GM23248 (cell line): Measurements from ENCODE around the gene FCN1. TPM values are rescaled to one million over a fixed set of nuclear protein-coding genes. Genes with fewer than 3 reads are reported as not detected.

Experiments
- DNase-seq: peaks from one replicate; pipeline ENCODE4 v3.0.0-alpha.2; 2015
- H2AFZ ChIP-seq: fragments of 200-600 bp; sonication (generic); 2 replicates; pipeline ENCODE4 v1.6.1; 2016; ENCODE audit warnings: antibody characterized with exemption
- H3F3A ChIP-seq: fragments of 200-600 bp; sonication (generic); 2 replicates; pipeline ENCODE4 v1.6.1; 2016; ENCODE audit warnings: mild to moderate bottlenecking, antibody characterized with exemption, mixed run types; ENCODE audit not compliant: insufficient read depth
- H3K27ac ChIP-seq: fragments of 200-600 bp; sonication (generic); 2 replicates; pipeline ENCODE4 v1.5.1; 2016; ENCODE audit warnings: mild to moderate bottlenecking
- H3K27me3 ChIP-seq: fragments of 200-600 bp; sonication (generic); replicated peaks from 2 replicates; pipeline ENCODE4 v1.6.1; 2016; ENCODE audit warnings: mild to moderate bottlenecking; ENCODE audit not compliant: insufficient read depth
- H3K36me3 ChIP-seq: fragments of 200-600 bp; sonication (generic); 2 replicates; pipeline ENCODE4 v1.6.1; 2016; ENCODE audit warnings: low read depth, mild to moderate bottlenecking
- H3K4me1 ChIP-seq: fragments of 200-600 bp; sonication (generic); 2 replicates; pipeline ENCODE4 v1.6.1; 2016; ENCODE audit warnings: mild to moderate bottlenecking; ENCODE audit not compliant: insufficient read depth
- H3K4me2 ChIP-seq: fragments of 200-600 bp; sonication (generic); one replicate; pipeline ENCODE4 v1.6.1; 2016; ENCODE audit warnings: mild to moderate bottlenecking; ENCODE audit not compliant: unreplicated experiment
- H3K4me3 ChIP-seq: fragments of 200-600 bp; sonication (generic); 2 replicates; pipeline ENCODE4 v1.5.1; 2016; ENCODE audit warnings: mild to moderate bottlenecking
- H3K79me2 ChIP-seq: fragments of 200-600 bp; sonication (generic); 2 replicates; pipeline ENCODE4 v1.6.1; 2016; ENCODE audit warnings: mild to moderate bottlenecking; ENCODE audit not compliant: insufficient read depth
- H3K9ac ChIP-seq: fragments of 200-600 bp; sonication (generic); 2 replicates; pipeline ENCODE4 v1.6.1; 2016; ENCODE audit warnings: mild to moderate bottlenecking
- H3K9me2 ChIP-seq: fragments of 200-600 bp; sonication (generic); 2 replicates; pipeline ENCODE4 v1.6.1; 2016; ENCODE audit warnings: mixed run types, mild to moderate bottlenecking, moderate library complexity; ENCODE audit not compliant: insufficient read depth
- H3K9me3 ChIP-seq: fragments of 200-600 bp; sonication (generic); one replicate; pipeline ENCODE4 v1.6.1; 2017; ENCODE audit warnings: low read depth
- H4K20me1 ChIP-seq: fragments of 200-600 bp; sonication (generic); 2 replicates; pipeline ENCODE4 v1.6.0; 2016; ENCODE audit not compliant: insufficient read depth
- EZH2 ChIP-seq: fragments of 200-600 bp; sonication (generic); IDR thresholded peaks from 2 replicates; pipeline ENCODE4 v1.6.1; 2018; ENCODE audit warnings: antibody characterized with exemption, mild to moderate bottlenecking; ENCODE audit not compliant: insufficient read depth, poor library complexity, severe bottlenecking
- EZH2phosphoT487 ChIP-seq: fragments of 200-600 bp; sonication (generic); IDR thresholded peaks from 2 replicates; pipeline ENCODE4 v1.6.1; 2018; ENCODE audit warnings: antibody characterized with exemption, moderate library complexity, mild to moderate bottlenecking, low read depth; ENCODE audit not compliant: insufficient read depth
- WGBS, 2 experiments: methylation state at CpG; one replicate each; pipeline ENCODE4 v1.1.6; 2015 to 2017; ENCODE audit warnings: low lambda C conversion rate in 2 of 2, low coverage in 1 of 2; ENCODE audit errors: missing lambda C conversion rate in 2 of 2; 5-methylcytosine and 5-hydroxymethylcytosine counted together
- in situ Hi-C: fragments of 300-500 bp; cut with MboI; formaldehyde crosslinking; loops from 2 replicates; pipeline ENCODE4 v1.15.0; 2020
- polyA plus RNA-seq: library from polyadenylated mRNA; unstranded; fragments of >200 nt; fragmentation: Nextera tagmentation; extraction: Ambion mirVana; gene quantifications from 2 replicates; pipeline ENCODE4 v1.2.1, GENCODE V29; 2016
- total RNA-seq: library from RNA; depleted of rRNA; stranded (reverse); fragments of >200 nt; shearing (Covaris generic); gene quantifications from 2 replicates; pipeline ENCODE4 v1.2.3, GENCODE V29; 2014

FCN1 gene
- total and polyA plus RNA-seq, 2 experiments from 2014 or later: not detected

DNA sequence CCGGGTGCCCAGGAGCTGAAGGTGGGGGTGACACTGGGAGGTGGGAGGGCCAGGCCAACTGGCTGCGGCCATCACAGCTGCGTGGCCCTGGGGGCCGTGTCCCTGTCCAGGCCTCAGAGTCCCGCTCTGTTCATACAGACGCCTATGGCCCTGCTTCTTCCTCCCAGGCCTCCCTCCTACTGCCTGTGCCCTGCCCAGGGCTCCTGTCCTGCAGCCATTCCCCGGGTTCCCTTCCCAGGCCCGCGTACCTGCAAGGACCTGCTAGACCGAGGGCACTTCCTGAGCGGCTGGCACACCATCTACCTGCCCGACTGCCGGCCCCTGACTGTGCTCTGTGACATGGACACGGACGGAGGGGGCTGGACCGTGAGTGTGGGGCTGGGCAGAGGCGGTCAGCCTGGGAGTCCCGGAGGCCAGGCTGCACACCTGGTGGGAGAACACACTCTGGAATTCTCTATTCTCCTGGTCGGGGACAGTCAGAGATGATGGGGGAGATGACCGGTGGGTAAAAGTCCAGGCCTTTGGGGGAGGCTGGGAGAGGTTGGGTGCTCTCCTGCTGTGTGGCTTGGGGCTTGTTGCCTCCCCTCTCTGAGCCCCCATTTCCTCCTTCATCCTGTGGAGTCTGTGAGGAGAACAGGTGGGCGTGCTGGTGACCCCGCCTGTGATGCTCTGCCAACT is 32.6 kb downstream of the FCN1 start:
- H3K27ac ChIP-seq: no peak overlapping the region
- H3K4me3 ChIP-seq: no peak overlapping the region
- H2AFZ ChIP-seq: no peak overlapping the region
- 73 to 77% methylated on average over 19 to 22 of the region's 22 CpGs for WGBS, 2 experiments
- H3K9me3 ChIP-seq: no peaks in the 10 kb centered on the region
- H3K9me2 ChIP-seq: no peaks in the 10 kb centered on the region
- H3K9ac ChIP-seq: no peak overlapping the region
- no peaks in the 10 kb centered on the region; the same call in 1 of the 2 replicates for H3K27me3 ChIP-seq
- H3K4me2 ChIP-seq: no peak overlapping the region
- in situ Hi-C loops: no loop called here
- TF ChIP-seq EZH2 (no peak), EZH2phosphoT487 (no peak)
- no peaks in the 10 kb centered on the region for H3F3A ChIP-seq
- no peaks in the 10 kb centered on the region for H3K36me3 ChIP-seq
- no peaks in the 10 kb centered on the region for H3K79me2 ChIP-seq
- H4K20me1 ChIP-seq: no peaks in the 10 kb centered on the region
- H3K4me1 ChIP-seq: no peaks in the 10 kb centered on the region
- no peak for DNase-seq

DNA sequence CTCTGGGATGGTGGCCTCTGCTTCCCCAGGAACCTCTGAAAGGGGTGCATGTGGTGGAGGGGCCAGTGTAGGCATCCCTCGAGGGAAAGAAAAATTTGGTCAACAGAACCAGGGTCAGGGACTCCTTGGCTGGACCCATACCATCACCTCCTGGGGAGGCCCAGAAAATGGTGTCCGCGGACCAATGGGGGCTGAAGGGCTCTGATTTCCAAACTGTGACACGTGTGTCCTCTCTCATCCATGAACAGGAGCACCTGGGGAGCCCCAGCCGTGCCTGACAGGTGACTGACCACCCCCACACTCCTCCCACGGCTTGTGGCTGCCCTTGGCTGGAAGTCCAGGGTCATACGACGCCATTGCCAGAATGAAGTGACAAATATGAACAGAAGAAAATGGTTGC is 33.2 kb downstream of the FCN1 start:
- Histone ChIP-seq H3K4me3 (no peak overlapping the region), H3K79me2 (no peaks in the 10 kb centered on the region), H2AFZ (no peak overlapping the region), H3K4me2 (no peak overlapping the region), H3F3A (no peaks in the 10 kb centered on the region), H3K9me2 (no peaks in the 10 kb centered on the region), H3K27ac (no peak overlapping the region), H4K20me1 (no peaks in the 10 kb centered on the region), H3K9me3 (no peaks in the 10 kb centered on the region), H3K27me3 (no peaks in the 10 kb centered on the region; the same call in 1 of the 2 replicates), H3K36me3 (no peaks in the 10 kb centered on the region), H3K9ac (no peak overlapping the region), H3K4me1 (no peaks in the 10 kb centered on the region)
- DNase-seq: no peak
- 66 to 67% methylated on average over 8 of the region's 8 CpGs for WGBS, 2 experiments
- no peak for TF ChIP-seq EZH2phosphoT487
- TF ChIP-seq EZH2: no peak
- in situ Hi-C loops: no loop called here

DNA sequence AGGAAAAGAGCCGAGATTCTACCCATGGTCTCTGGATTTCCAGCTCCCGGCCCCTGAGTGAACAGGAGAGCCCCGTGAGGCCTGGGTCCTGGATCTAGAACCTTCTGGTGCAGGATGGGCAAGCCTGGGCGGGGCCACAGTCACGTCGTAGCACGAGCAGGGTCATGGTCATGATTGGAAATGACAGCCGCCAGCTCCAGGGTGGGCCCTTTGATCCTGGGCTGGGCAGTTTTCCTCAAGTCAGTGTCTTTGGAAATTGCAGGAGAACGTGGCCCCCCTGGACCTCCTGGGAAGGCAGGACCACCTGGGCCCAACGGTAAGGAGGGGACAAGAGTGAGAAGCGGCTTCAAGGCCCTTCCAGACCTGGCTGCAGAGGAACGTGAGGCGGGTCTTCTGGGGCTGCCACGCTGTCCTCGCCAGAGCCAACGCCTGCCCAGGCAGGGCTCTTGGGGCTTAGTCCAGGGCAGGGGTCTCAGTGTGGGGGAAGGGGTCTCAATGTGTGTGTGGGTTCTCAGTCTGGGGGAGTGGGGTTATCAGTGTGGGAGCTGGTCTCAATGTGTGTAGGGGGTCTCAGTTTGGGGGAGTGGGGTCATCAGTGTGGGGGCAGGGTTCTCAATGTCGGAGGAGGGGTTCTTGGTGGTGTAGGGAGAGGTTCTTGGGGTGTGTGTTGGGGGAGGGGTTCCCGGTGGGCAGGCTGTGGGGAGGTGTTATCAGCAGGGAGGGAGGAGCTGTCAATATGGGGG is 34.5 kb downstream of the FCN1 start:
- Histone ChIP-seq H3K4me1 (no peaks in the 10 kb centered on the region), H3K9ac (no peak overlapping the region), H3K9me2 (no peaks in the 10 kb centered on the region), H3F3A (no peaks in the 10 kb centered on the region), H3K79me2 (no peaks in the 10 kb centered on the region), H3K4me2 (no peak overlapping the region), H3K27ac (no peak overlapping the region), H3K9me3 (no peaks in the 10 kb centered on the region), H3K27me3 (peaks cover 10% of the 10 kb centered on the region), H3K36me3 (no peaks in the 10 kb centered on the region), H3K4me3 (no peak overlapping the region), H2AFZ (no peak overlapping the region), H4K20me1 (no peaks in the 10 kb centered on the region)
- 59 to 63% methylated on average over 17 to 18 of the region's 18 CpGs for WGBS, 2 experiments
- TF ChIP-seq EZH2phosphoT487: no peak
- no peak for TF ChIP-seq EZH2
- in situ Hi-C loops: no loop called here
- DNase-seq: no peak

DNA sequence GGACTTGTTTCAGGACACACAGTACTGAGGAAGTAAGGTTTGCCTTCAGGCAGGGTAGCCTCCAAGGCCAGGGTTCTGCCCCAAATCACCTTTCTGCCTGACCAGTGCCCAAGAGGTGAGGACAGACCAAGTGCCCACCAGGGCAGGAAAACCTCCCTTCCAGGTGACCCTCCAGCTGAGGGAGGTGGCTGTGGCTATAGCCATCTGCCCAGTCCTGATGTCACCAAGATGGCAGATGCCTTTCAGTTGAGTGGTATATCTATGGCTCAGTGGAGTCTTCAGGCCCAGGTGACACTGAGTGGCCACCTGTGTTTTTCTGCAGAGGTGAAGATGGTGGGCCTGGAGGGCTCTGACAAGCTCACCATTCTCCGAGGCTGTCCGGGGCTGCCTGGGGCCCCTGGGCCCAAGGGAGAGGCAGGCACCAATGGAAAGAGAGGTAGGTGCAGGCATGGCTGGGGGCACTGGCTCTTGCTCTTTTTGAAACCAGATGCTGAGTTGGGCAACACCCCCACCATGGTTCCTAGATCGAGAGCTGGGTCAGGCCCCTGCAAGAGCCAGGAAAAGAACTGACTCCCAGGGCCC is 35.4 kb downstream of the FCN1 start:
- no peak for DNase-seq
- Histone ChIP-seq H3K27me3 (peaks cover 19% of the 10 kb centered on the region), H3K4me3 (no peak overlapping the region), H3K9me3 (no peaks in the 10 kb centered on the region), H3K27ac (no peak overlapping the region), H3K9me2 (no peaks in the 10 kb centered on the region), H3K4me2 (no peak overlapping the region), H3K9ac (no peak overlapping the region), H3K36me3 (no peaks in the 10 kb centered on the region), H4K20me1 (no peaks in the 10 kb centered on the region), H3F3A (no peaks in the 10 kb centered on the region), H3K4me1 (no peaks in the 10 kb centered on the region), H2AFZ (no peak overlapping the region), H3K79me2 (no peaks in the 10 kb centered on the region)
- 0 to 49% methylated on average over 1 to 3 of the region's 3 CpGs for whole genome bisulfite sequencing, 2 experiments
- no peak for TF ChIP-seq EZH2
- no peak for TF ChIP-seq EZH2phosphoT487
- in situ Hi-C loops: no loop called here
